Fibroblast of lung (primary cell): ENCODE results near the gene SELENOW.

Experiments
- EZH2 ChIP-seq: IDR thresholded peaks from 2 replicates; pipeline ENCODE4 v1.5.1; 2012; ENCODE audit warnings: low read length, control low read depth, mild to moderate bottlenecking; ENCODE audit errors: missing control alignments
- TF ChIP-seq, protein P1 (sequence below), 2 donors: IDR thresholded peaks in 1 of 2; conservative IDR thresholded peaks in 1 of 2; 1 replicate in 1 of 2; 2 replicates in 1 of 2; pipeline ENCODE4 v1.5.1; 2011 to 2012; ENCODE audit warnings: low read length in 2 of 2, control low read depth in 1 of 2, inconsistent platforms in 1 of 2, low read depth in 1 of 2, mild to moderate bottlenecking in 1 of 2

DNA sequence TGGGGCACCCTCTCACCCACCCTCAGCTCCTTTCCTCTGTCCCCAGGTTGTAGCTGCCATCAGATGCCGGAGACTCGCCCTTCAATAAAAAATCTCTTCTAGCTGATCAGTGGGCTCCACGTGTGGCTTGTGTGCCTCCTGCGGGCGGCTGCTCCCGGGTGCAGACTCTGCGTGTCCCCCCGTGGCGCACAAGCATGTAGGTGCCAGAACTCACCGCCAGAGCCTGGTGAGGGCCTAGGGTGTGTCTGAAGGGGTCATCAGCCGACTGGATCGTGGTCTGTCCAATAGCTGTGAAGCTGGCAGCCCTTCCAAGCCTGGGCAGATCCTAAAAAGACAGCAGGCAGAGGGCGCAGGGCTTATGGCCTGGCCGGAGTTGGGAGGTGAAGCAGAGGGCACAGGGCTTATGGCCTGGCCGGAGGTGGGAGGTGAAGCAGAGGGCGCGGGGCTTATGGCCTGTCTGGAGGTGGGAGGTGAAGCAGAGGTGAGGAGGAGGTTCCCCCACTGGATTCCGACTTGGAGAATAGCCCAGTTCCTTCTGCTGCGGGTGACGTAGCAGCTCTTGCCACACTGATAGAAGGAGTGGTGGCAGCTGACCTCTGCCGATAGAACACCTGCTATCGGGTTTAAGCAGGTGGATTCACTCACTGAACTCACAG, 21.4 kb upstream of the SELENOW start:
- no peak for TF ChIP-seq EZH2
- TF ChIP-seq, protein P1, sequence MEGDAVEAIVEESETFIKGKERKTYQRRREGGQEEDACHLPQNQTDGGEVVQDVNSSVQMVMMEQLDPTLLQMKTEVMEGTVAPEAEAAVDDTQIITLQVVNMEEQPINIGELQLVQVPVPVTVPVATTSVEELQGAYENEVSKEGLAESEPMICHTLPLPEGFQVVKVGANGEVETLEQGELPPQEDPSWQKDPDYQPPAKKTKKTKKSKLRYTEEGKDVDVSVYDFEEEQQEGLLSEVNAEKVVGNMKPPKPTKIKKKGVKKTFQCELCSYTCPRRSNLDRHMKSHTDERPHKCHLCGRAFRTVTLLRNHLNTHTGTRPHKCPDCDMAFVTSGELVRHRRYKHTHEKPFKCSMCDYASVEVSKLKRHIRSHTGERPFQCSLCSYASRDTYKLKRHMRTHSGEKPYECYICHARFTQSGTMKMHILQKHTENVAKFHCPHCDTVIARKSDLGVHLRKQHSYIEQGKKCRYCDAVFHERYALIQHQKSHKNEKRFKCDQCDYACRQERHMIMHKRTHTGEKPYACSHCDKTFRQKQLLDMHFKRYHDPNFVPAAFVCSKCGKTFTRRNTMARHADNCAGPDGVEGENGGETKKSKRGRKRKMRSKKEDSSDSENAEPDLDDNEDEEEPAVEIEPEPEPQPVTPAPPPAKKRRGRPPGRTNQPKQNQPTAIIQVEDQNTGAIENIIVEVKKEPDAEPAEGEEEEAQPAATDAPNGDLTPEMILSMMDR (conservative IDR thresholded peaks at IDR 0.05 in 1 of 2, IDR thresholded peaks at IDR 0.05 in 1 of 2; ENCODE audit: low read depth in 1 of 2, low read length in 2 of 2), result no peak
